SK-N-SH treated with all-trans-retinoic acid at 6 μM for 48 hours (cell line): ENCODE measurements around the gene ECHDC3.

Experiments used
- ARNTL ChIP-seq: fragments of 450-650 bp; formaldehyde crosslinking; IDR thresholded peaks from 2 replicates; pipeline ENCODE4 v1.5.0; 2020; ENCODE audit warnings: low read depth, mild to moderate bottlenecking, moderate library complexity, borderline replicate concordance
- BACH2 ChIP-seq: fragments of 250-450 bp; sonication (Bioruptor Pico); IDR thresholded peaks from 2 replicates; pipeline ENCODE4 v1.9.0; 2021; ENCODE audit warnings: mild to moderate bottlenecking, borderline replicate concordance
- OSR1 ChIP-seq: fragments of 250-450 bp; sonication (Bioruptor Pico); IDR thresholded peaks from 2 replicates; pipeline ENCODE4 v1.8.0; 2022; ENCODE audit warnings: moderate library complexity, mild to moderate bottlenecking, inconsistent platforms
- ZC3H10 ChIP-seq: fragments of 250-450 bp; sonication (Bioruptor Pico); IDR thresholded peaks from 2 replicates; pipeline ENCODE4 v1.5.1; 2021; ENCODE audit warnings: mild to moderate bottlenecking, moderate library complexity
- ZFP3 ChIP-seq: fragments of 250-450 bp; sonication (Bioruptor Pico); IDR thresholded peaks from 2 replicates; pipeline ENCODE4 v1.5.0; 2020; ENCODE audit warnings: mild to moderate bottlenecking, moderate library complexity
- ZFP30 ChIP-seq: fragments of 450-650 bp; formaldehyde crosslinking; IDR thresholded peaks from 2 replicates; pipeline ENCODE4 v1.5.0; 2022; ENCODE audit warnings: mild to moderate bottlenecking, moderate library complexity
- ZNF70 ChIP-seq: fragments of 450-650 bp; formaldehyde crosslinking; IDR thresholded peaks from 2 replicates; pipeline ENCODE4 v1.5.0; 2020; ENCODE audit warnings: mild to moderate bottlenecking, moderate library complexity
- TF ChIP-seq, protein P1 (sequence below): fragments of 250-450 bp; sonication (Bioruptor Pico); IDR thresholded peaks from 2 replicates; pipeline ENCODE4 v1.5.0; 2020; ENCODE audit warnings: mild to moderate bottlenecking, moderate library complexity
- TF ChIP-seq, protein P2 (sequence below): fragments of 250-450 bp; sonication (Bioruptor Pico); IDR thresholded peaks from 2 replicates; pipeline ENCODE4 v1.8.0; 2020; ENCODE audit warnings: mild to moderate bottlenecking, moderate library complexity, borderline replicate concordance
- TF ChIP-seq, protein P3 (sequence below): fragments of 250-450 bp; sonication (Bioruptor Pico); IDR thresholded peaks from 2 replicates; pipeline ENCODE4 v1.5.1; 2021; ENCODE audit warnings: mild to moderate bottlenecking, moderate library complexity

DNA sequence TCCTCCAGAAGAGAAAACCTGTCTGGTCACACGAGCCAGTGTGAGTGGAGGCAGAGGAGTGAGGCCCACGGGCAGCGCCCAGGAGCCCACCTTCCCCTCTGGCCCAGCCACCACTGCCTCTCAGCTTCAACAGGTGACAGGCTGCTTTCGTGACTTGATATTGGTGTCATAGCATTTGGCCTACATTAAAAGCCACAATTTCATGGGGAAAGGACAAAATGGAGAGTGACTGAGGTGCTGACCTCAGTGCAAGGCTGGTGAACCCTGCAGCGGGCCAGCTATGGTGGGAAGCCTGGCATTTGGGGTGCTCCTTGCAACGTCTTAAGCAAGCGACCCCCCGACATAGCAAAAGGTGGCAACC is 21.3 kb downstream of the ECHDC3 start:
- no peak for TF ChIP-seq ZC3H10
- TF ChIP-seq, protein P1, sequence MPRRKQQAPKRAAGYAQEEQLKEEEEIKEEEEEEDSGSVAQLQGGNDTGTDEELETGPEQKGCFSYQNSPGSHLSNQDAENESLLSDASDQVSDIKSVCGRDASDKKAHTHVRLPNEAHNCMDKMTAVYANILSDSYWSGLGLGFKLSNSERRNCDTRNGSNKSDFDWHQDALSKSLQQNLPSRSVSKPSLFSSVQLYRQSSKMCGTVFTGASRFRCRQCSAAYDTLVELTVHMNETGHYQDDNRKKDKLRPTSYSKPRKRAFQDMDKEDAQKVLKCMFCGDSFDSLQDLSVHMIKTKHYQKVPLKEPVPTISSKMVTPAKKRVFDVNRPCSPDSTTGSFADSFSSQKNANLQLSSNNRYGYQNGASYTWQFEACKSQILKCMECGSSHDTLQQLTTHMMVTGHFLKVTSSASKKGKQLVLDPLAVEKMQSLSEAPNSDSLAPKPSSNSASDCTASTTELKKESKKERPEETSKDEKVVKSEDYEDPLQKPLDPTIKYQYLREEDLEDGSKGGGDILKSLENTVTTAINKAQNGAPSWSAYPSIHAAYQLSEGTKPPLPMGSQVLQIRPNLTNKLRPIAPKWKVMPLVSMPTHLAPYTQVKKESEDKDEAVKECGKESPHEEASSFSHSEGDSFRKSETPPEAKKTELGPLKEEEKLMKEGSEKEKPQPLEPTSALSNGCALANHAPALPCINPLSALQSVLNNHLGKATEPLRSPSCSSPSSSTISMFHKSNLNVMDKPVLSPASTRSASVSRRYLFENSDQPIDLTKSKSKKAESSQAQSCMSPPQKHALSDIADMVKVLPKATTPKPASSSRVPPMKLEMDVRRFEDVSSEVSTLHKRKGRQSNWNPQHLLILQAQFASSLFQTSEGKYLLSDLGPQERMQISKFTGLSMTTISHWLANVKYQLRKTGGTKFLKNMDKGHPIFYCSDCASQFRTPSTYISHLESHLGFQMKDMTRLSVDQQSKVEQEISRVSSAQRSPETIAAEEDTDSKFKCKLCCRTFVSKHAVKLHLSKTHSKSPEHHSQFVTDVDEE (CRISPR knock-in tag), result no peak
- no peak for TF ChIP-seq OSR1 (CRISPR knock-in tag)
- no peak for TF ChIP-seq BACH2
- TF ChIP-seq, protein P2, sequence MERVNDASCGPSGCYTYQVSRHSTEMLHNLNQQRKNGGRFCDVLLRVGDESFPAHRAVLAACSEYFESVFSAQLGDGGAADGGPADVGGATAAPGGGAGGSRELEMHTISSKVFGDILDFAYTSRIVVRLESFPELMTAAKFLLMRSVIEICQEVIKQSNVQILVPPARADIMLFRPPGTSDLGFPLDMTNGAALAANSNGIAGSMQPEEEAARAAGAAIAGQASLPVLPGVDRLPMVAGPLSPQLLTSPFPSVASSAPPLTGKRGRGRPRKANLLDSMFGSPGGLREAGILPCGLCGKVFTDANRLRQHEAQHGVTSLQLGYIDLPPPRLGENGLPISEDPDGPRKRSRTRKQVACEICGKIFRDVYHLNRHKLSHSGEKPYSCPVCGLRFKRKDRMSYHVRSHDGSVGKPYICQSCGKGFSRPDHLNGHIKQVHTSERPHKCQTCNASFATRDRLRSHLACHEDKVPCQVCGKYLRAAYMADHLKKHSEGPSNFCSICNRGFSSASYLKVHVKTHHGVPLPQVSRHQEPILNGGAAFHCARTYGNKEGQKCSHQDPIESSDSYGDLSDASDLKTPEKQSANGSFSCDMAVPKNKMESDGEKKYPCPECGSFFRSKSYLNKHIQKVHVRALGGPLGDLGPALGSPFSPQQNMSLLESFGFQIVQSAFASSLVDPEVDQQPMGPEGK, result no peak
- no peak for TF ChIP-seq ARNTL (CRISPR knock-in tag)
- TF ChIP-seq, protein P3, sequence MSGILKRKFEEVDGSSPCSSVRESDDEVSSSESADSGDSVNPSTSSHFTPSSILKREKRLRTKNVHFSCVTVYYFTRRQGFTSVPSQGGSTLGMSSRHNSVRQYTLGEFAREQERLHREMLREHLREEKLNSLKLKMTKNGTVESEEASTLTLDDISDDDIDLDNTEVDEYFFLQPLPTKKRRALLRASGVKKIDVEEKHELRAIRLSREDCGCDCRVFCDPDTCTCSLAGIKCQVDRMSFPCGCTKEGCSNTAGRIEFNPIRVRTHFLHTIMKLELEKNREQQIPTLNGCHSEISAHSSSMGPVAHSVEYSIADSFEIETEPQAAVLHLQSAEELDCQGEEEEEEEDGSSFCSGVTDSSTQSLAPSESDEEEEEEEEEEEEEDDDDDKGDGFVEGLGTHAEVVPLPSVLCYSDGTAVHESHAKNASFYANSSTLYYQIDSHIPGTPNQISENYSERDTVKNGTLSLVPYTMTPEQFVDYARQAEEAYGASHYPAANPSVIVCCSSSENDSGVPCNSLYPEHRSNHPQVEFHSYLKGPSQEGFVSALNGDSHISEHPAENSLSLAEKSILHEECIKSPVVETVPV (CRISPR knock-in tag), result no peak
- TF ChIP-seq ZFP3 (CRISPR knock-in tag), result no peak
- no peak for TF ChIP-seq ZNF70 (CRISPR knock-in tag)
- no peak for TF ChIP-seq ZFP30
